Karpas-422 (cell line): ENCODE data around the gene PODXL2. TPM values are rescaled to one million over a fixed set of nuclear protein-coding genes. Genes with fewer than 3 reads are reported as not detected.

Experiments
- DNase-seq: peaks from one replicate; pipeline ENCODE4 v3.0.0-alpha.2; 2015
- H2AFZ ChIP-seq: fragments of 200-600 bp; sonication (generic); 2 replicates; pipeline ENCODE4 v1.6.1; 2014; ENCODE audit warnings: antibody characterized with exemption, low read length, mixed read lengths
- H3K27ac ChIP-seq: fragments of 200-600 bp; sonication (generic); 2 replicates; pipeline ENCODE4 v1.5.1; 2014; ENCODE audit warnings: mild to moderate bottlenecking, low read length, moderate library complexity
- H3K27me3 ChIP-seq: fragments of 200-600 bp; sonication (generic); 2 replicates; pipeline ENCODE4 v1.6.1; 2014; ENCODE audit warnings: low read length, mixed read lengths
- H3K36me3 ChIP-seq: fragments of 200-600 bp; sonication (generic); 2 replicates; pipeline ENCODE4 v1.6.1; 2014; ENCODE audit warnings: low read length, mixed read lengths; ENCODE audit not compliant: insufficient read depth
- H3K4me1 ChIP-seq: fragments of 200-600 bp; sonication (generic); 2 replicates; pipeline ENCODE4 v1.6.1; 2014; ENCODE audit warnings: mild to moderate bottlenecking, low read length, mixed read lengths
- H3K4me2 ChIP-seq: fragments of 200-600 bp; sonication (generic); 2 replicates; pipeline ENCODE4 v1.6.1; 2014; ENCODE audit warnings: low read length, low read depth, mild to moderate bottlenecking; ENCODE audit not compliant: poor library complexity, severe bottlenecking
- H3K4me3 ChIP-seq: fragments of 200-600 bp; sonication (generic); 2 replicates; pipeline ENCODE4 v1.5.1; 2014; ENCODE audit warnings: mild to moderate bottlenecking, antibody characterized with exemption, low read length, mixed read lengths
- H3K79me2 ChIP-seq: fragments of 200-600 bp; sonication (generic); 2 replicates; pipeline ENCODE4 v1.6.1; 2014; ENCODE audit warnings: mild to moderate bottlenecking, low read length, mixed read lengths
- H3K9ac ChIP-seq: fragments of 200-600 bp; sonication (generic); 2 replicates; pipeline ENCODE4 v1.6.0; 2014; ENCODE audit warnings: low read length
- H3K9me2 ChIP-seq: fragments of 200-600 bp; sonication (generic), shearing (Covaris generic); replicated peaks from 2 replicates; pipeline ENCODE4 v1.6.0; 2014; ENCODE audit warnings: mild to moderate bottlenecking, low read length, moderate library complexity; ENCODE audit not compliant: insufficient read depth
- H3K9me3 ChIP-seq: fragments of 300-700, 200-600 bp; sonication (generic); 2 replicates; pipeline ENCODE4 v1.6.1; 2014; ENCODE audit warnings: low read length, mixed read lengths
- H4K20me1 ChIP-seq: fragments of 200-600 bp; sonication (generic); 2 replicates; pipeline ENCODE4 v1.6.1; 2014; ENCODE audit warnings: mild to moderate bottlenecking, antibody characterized with exemption, low read length, low read depth; ENCODE audit not compliant: insufficient read depth
- total RNA-seq: library from RNA; depleted of rRNA; stranded (reverse); fragments of >200 nt; shearing (Covaris generic); gene quantifications from 2 replicates; pipeline ENCODE4 v1.2.3, GENCODE V29; 2014; ENCODE audit warnings: low replicate concordance

Gene PODXL2
- total RNA-seq, 1 experiment from 2014 or later = 30.9 TPM

GRCh38 chr3:127688022-127688415 is 59.0 kb downstream of the PODXL2 start:
- no peak overlapping the region for H3K4me3 ChIP-seq
- no peak overlapping the region for H2AFZ ChIP-seq
- no peak overlapping the region for H3K4me2 ChIP-seq
- H3K36me3 ChIP-seq = peaks cover 39% of the 10 kb centered on the region
- no peak overlapping the region for H3K27ac ChIP-seq
- H3K27me3 ChIP-seq = no peaks in the 10 kb centered on the region
- H3K9me3 ChIP-seq = no peaks in the 10 kb centered on the region
- DNase-seq = no peak
- H3K4me1 ChIP-seq = peaks cover 55% of the 10 kb centered on the region
- H3K79me2 ChIP-seq = no peaks in the 10 kb centered on the region
- no peaks in the 10 kb centered on the region for H3K9me2 ChIP-seq
- no peak overlapping the region for H3K9ac ChIP-seq
- no peaks in the 10 kb centered on the region for H4K20me1 ChIP-seq

GRCh38 chr3:127688416-127689265 is 59.7 kb downstream of the PODXL2 start:
- Histone ChIP-seq H3K27ac (no peak overlapping the region), H3K9ac (no peak overlapping the region), H3K4me3 (no peak overlapping the region), H3K27me3 (no peaks in the 10 kb centered on the region), H4K20me1 (no peaks in the 10 kb centered on the region), H3K4me1 (peaks cover 56% of the 10 kb centered on the region), H3K9me2 (no peaks in the 10 kb centered on the region), H2AFZ (no peak overlapping the region), H3K36me3 (peaks cover 45% of the 10 kb centered on the region), H3K4me2 (no peak overlapping the region), H3K79me2 (no peaks in the 10 kb centered on the region), H3K9me3 (no peaks in the 10 kb centered on the region)
- DNase-seq = no peak

GRCh38 chr3:127689266-127689860 is 60.4 kb downstream of the PODXL2 start:
- H3K4me3 ChIP-seq = no peak overlapping the region
- H4K20me1 ChIP-seq = no peaks in the 10 kb centered on the region
- H2AFZ ChIP-seq = no peak overlapping the region
- no peaks in the 10 kb centered on the region for H3K79me2 ChIP-seq
- no peak overlapping the region for H3K27ac ChIP-seq
- peaks cover 46% of the 10 kb centered on the region for H3K36me3 ChIP-seq
- H3K4me1 ChIP-seq = peaks cover 51% of the 10 kb centered on the region
- no peak for DNase-seq
- no peak overlapping the region for H3K4me2 ChIP-seq
- no peaks in the 10 kb centered on the region for H3K9me2 ChIP-seq
- H3K9me3 ChIP-seq = no peaks in the 10 kb centered on the region
- no peaks in the 10 kb centered on the region for H3K27me3 ChIP-seq
- H3K9ac ChIP-seq = no peak overlapping the region

- H3K4me3 ChIP-seq = no peak overlapping the region
- no peaks in the 10 kb centered on the region for H4K20me1 ChIP-seq
- no peak overlapping the region for H2AFZ ChIP-seq
- H3K27ac ChIP-seq = peak overlapping the region; percentile 82
- no peaks in the 10 kb centered on the region for H3K9me2 ChIP-seq
- peaks cover 51% of the 10 kb centered on the region for H3K4me1 ChIP-seq
- no peaks in the 10 kb centered on the region for H3K79me2 ChIP-seq
- peaks cover 54% of the 10 kb centered on the region for H3K36me3 ChIP-seq
- no peaks in the 10 kb centered on the region for H3K27me3 ChIP-seq
- H3K9me3 ChIP-seq = no peaks in the 10 kb centered on the region
- no peak for DNase-seq
- H3K9ac ChIP-seq = no peak overlapping the region
- H3K4me2 ChIP-seq = no peak overlapping the region
These were observed 61.1 kb downstream of the PODXL2 start for GRCh38 chr3:127690106-127690505.

GRCh38 chr3:127690823-127691452 is 62.0 kb downstream of the PODXL2 start:
- H4K20me1 ChIP-seq = no peaks in the 10 kb centered on the region
- peak; percentile 71 for DNase-seq
- no peaks in the 10 kb centered on the region for H3K9me2 ChIP-seq
- H3K27ac ChIP-seq = peak overlapping the region; percentile 82
- no peak overlapping the region for H3K4me3 ChIP-seq
- H3K79me2 ChIP-seq = no peaks in the 10 kb centered on the region
- H3K9ac ChIP-seq = peak overlapping the region; percentile 13; the same call in 1 of the 2 replicates
- H3K4me1 ChIP-seq = peaks cover 51% of the 10 kb centered on the region
- no peaks in the 10 kb centered on the region for H3K27me3 ChIP-seq
- H3K36me3 ChIP-seq = peaks cover 57% of the 10 kb centered on the region
- no peaks in the 10 kb centered on the region for H3K9me3 ChIP-seq
- peak overlapping the region; percentile 20 for H3K4me2 ChIP-seq
- no peak overlapping the region for H2AFZ ChIP-seq

- H3K27ac ChIP-seq = peak overlapping the region; percentile 82
- peaks cover 57% of the 10 kb centered on the region for H3K36me3 ChIP-seq
- H4K20me1 ChIP-seq = no peaks in the 10 kb centered on the region
- no peaks in the 10 kb centered on the region for H3K79me2 ChIP-seq
- H3K4me1 ChIP-seq = peaks cover 51% of the 10 kb centered on the region
- no peaks in the 10 kb centered on the region for H3K9me3 ChIP-seq
- H3K9me2 ChIP-seq = no peaks in the 10 kb centered on the region
- peak overlapping the region; percentile 20 for H3K4me2 ChIP-seq
- DNase-seq = peak; percentile 71
- no peak overlapping the region for H3K4me3 ChIP-seq
- H3K9ac ChIP-seq = peak overlapping the region; percentile 13; the same call in 1 of the 2 replicates
- no peak overlapping the region for H2AFZ ChIP-seq
- H3K27me3 ChIP-seq = no peaks in the 10 kb centered on the region
These were observed 62.5 kb downstream of the PODXL2 start for GRCh38 chr3:127691489-127691888.

GRCh38 chr3:127691974-127692373 is 63.0 kb downstream of the PODXL2 start:
- Histone ChIP-seq H3K4me3 (no peak overlapping the region), H3K9me3 (no peaks in the 10 kb centered on the region), H3K27ac (peak overlapping the region; percentile 82), H2AFZ (no peak overlapping the region), H3K4me1 (peaks cover 55% of the 10 kb centered on the region), H3K27me3 (no peaks in the 10 kb centered on the region), H4K20me1 (no peaks in the 10 kb centered on the region), H3K79me2 (no peaks in the 10 kb centered on the region), H3K9me2 (no peaks in the 10 kb centered on the region), H3K9ac (0 out of 2 replicates have a peak overlapping the region, but pooled peaks have one; percentile 13), H3K4me2 (peak overlapping the region; percentile 20), H3K36me3 (peaks cover 57% of the 10 kb centered on the region)
- no peak for DNase-seq
